ENCODE data around the gene PTPRN.

- TF ChIP-seq ZFX (CRISPR knock-in tag; IDR thresholded peaks at IDR 0.05) (no peak), PHF20 (IDR thresholded peaks at IDR 0.05; ENCODE audit: partially characterized antibody) (no peak), E2F5 (CRISPR knock-in tag; IDR thresholded peaks at IDR 0.05) (no peak), GATA2 (CRISPR knock-in tag; IDR thresholded peaks at IDR 0.05) (no peak), EGR1 (conservative IDR thresholded peaks at IDR 0.05) (no peak), POLR2A (conservative IDR thresholded peaks at IDR 0.05) (no peak; the same call in 1 of the 2 replicates), CTBP1 (IDR thresholded peaks at IDR 0.05; ENCODE audit: borderline replicate concordance) (no peak), ZBTB17 (CRISPR knock-in tag; IDR thresholded peaks at IDR 0.05) (no peak), CTCF (IDR thresholded peaks at IDR 0.05 in 2 of 3, conservative IDR thresholded peaks at IDR 0.05 in 1 of 3; ENCODE audit: insufficient read depth in 2 of 3, low read depth in 1 of 3, low read length in 3 of 3) (no peak), RFX5 (IDR thresholded peaks at IDR 0.05; ENCODE audit: low read depth, low read length) (no peak), XRCC4 (IDR thresholded peaks at IDR 0.05; ENCODE audit: extremely low read depth, insufficient read depth, insufficient read length) (no peak), HNRNPLL (IDR thresholded peaks at IDR 0.05; ENCODE audit: low read depth, low read length, poor library complexity, severe bottlenecking) (no peak), CBX1 (IDR thresholded peaks at IDR 0.05; ENCODE audit: low read depth) (no peak)
- TF ChIP-seq, protein P1, sequence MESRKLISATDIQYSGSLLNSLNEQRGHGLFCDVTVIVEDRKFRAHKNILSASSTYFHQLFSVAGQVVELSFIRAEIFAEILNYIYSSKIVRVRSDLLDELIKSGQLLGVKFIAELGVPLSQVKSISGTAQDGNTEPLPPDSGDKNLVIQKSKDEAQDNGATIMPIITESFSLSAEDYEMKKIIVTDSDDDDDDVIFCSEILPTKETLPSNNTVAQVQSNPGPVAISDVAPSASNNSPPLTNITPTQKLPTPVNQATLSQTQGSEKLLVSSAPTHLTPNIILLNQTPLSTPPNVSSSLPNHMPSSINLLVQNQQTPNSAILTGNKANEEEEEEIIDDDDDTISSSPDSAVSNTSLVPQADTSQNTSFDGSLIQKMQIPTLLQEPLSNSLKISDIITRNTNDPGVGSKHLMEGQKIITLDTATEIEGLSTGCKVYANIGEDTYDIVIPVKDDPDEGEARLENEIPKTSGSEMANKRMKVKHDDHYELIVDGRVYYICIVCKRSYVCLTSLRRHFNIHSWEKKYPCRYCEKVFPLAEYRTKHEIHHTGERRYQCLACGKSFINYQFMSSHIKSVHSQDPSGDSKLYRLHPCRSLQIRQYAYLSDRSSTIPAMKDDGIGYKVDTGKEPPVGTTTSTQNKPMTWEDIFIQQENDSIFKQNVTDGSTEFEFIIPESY (CRISPR knock-in tag; IDR thresholded peaks at IDR 0.05) = no peak
Measured at GRCh38 chr2:219249203-219249980, 59.8 kb downstream of the PTPRN start.
